Subcutaneous abdominal adipose tissue (tissue), 5 donors: ENCODE data around the gene NR3C1.
A peak's percentile ranks its signal among the peaks of the same experiment; 100 is the strongest.
"Not testable (repeated sequence)": the region's sequence is repeated elsewhere in the genome, so short reads cannot be mapped to it uniquely, and the experiment has no call there.

ENCODE experiments used
- H3K27ac ChIP-seq: one replicate; pipeline ENCODE4 v1.7.0; 2013; ENCODE audit warnings: low read depth, mild to moderate bottlenecking, inconsistent platforms, low read length, moderate library complexity
- H3K27me3 ChIP-seq, 5 donors: one replicate each; pipeline ENCODE4 v1.7.0; 2013; ENCODE audit warnings: low read length in 5 of 5, inconsistent platforms in 1 of 5; ENCODE audit not compliant: control insufficient read depth in 5 of 5, insufficient read depth in 4 of 5
- H3K36me3 ChIP-seq, 5 donors: one replicate each; pipeline ENCODE4 v1.7.0; 2013; ENCODE audit warnings: low read length in 5 of 5; ENCODE audit not compliant: control insufficient read depth in 5 of 5, insufficient read depth in 5 of 5
- H3K4me1 ChIP-seq, 5 donors: one replicate each; pipeline ENCODE4 v1.7.0; 2013; ENCODE audit warnings: low read length in 5 of 5, mild to moderate bottlenecking in 3 of 5, moderate library complexity in 1 of 5; ENCODE audit not compliant: control insufficient read depth in 5 of 5, insufficient read depth in 5 of 5
- H3K4me3 ChIP-seq, 5 donors: one replicate each; pipeline ENCODE4 v1.7.0; 2013; ENCODE audit warnings: low read length in 5 of 5, low read depth in 1 of 5
- H3K9ac ChIP-seq, 5 donors: one replicate each; pipeline ENCODE4 v1.7.0; 2013; ENCODE audit warnings: low read length in 5 of 5, mild to moderate bottlenecking in 4 of 5, moderate library complexity in 3 of 5
- H3K9me3 ChIP-seq, 5 donors: one replicate each; pipeline ENCODE4 v1.7.0; 2013; ENCODE audit warnings: low read length in 5 of 5; ENCODE audit not compliant: control insufficient read depth in 5 of 5
- donor health status: healthy.
- donor health status: healthy.
- donor health status: healthy.
- donor health status: healthy.
- donor health status: healthy.

The NR3C1 gene

GRCh38 chr5:143328589-143329220, 74.8 kb downstream of the NR3C1 start:
- Histone ChIP-seq H3K27ac (peak overlapping the region; percentile 69), H3K4me3 (no peak overlapping the region), H3K9ac (no peak overlapping the region), H3K27me3 (no peaks in the 10 kb centered on the region), H3K4me1 (peaks cover 0 to 31% (median 20%) of the 10 kb centered on the region in 5 donors), H3K36me3 (peaks cover 0 to 3% (median 0%) of the 10 kb centered on the region in 5 donors), H3K9me3 (no peaks in the 10 kb centered on the region)

DNA sequence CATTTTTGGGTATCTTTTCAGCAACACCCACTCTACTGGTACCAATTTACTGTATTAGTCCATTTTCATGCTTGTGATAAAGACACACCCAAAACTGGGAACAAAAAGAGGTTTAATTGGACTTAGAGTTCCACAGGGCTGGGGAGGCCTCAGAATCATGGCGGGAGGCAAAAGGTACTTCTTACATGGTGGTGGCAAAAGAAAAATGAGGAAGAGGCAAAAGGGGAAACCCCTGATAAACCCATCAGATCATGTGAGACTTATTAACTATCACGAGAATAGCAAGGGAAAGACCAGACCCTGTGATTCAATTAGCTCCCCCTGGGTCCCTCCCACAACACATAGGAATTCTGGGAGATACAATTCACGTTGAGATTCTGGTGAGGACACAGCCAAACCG, 78.4 kb downstream of the NR3C1 start:
- H3K9ac ChIP-seq, H3K9me3 ChIP-seq, H3K36me3 ChIP-seq, H3K4me3 ChIP-seq, H3K27me3 ChIP-seq: not testable (repeated sequence)
- Histone ChIP-seq H3K4me1 (peaks cover 4 to 47% (median 24%) of the 10 kb centered on the region in 5 donors), H3K27ac (peak overlapping the region; percentile 24)

- H3K4me1 ChIP-seq = peaks cover 4 to 44% (median 24%) of the 10 kb centered on the region in 5 donors
- H3K27ac ChIP-seq = peak overlapping the region; percentile 85
These were observed 80.4 kb downstream of the NR3C1 start for GRCh38 chr5:143322931-143323630.

DNA sequence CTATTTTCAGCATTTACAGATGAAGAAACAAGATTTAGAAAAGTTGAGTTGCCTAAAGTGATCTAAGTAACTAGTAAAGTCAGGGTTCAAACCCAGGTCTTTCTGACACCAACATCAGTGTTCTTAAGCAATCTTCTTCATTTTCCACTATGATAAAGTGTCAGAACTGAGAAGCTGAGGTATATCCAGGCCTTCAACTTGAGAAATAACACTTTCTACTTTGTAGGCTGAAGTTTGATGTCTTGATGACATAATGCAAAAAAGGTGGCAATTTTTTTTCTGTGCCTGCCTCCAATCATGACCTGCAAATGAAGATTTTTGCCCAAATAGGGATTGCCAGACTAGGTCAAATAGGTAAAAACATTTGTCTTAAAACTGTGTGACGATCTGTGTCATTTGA, 81.3 kb downstream of the NR3C1 start:
- Histone ChIP-seq H3K27ac (peak overlapping the region; percentile 85), H3K36me3 (no peaks in the 10 kb centered on the region), H3K4me1 (peaks cover 4 to 49% (median 28%) of the 10 kb centered on the region in 5 donors), H3K27me3 (no peaks in the 10 kb centered on the region), H3K4me3 (no peak overlapping the region), H3K9me3 (no peaks in the 10 kb centered on the region), H3K9ac (no peak overlapping the region)

More at GRCh38 chr5:143322931-143323630, 80.4 kb downstream of the NR3C1 start:
- H3K4me3 ChIP-seq, H3K36me3 ChIP-seq, H3K9me3 ChIP-seq, H3K27me3 ChIP-seq: not testable (repeated sequence)
- H3K9ac ChIP-seq = peak overlapping the region in 2 of 5 donors; percentile 13 to 35

DNA sequence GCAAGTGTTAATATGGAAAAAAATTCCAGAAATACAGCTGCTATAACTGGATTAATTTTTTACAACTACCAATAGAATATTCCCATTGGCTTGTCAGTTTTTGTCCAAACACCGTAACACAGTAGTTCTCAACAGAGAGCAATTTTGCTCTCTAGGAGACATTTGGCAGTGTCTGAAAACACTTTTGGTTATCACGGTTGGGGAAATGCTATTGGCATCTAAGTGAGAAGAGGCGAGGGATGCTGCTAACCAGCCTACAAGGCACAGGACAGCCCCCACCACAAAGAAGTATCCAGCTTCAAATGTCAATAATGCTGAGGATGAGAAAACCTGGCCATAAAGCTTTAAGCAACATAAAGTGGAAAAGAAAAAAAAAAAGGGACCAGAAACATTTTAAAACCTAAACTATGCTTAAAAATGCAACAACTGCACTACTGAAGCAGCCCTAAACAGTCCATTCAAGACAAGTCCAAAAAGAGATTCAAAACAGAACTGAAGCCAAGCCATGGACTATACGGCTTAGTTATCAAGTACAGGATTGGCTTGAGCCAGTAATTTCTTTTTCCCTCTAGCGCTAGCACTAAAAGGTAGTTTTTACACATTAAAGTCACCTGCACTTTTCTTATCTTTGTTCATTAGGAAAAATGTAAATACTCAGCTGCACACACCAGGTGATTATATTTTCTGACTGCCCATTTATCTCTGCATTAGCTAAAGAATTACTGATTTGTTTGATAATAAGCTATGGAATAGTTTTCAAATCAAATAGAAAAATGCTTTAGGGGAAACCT, 83.9 kb downstream of the NR3C1 start:
- no peaks in the 10 kb centered on the region for H3K9me3 ChIP-seq
- peak overlapping the region in 1 of 5 donors; percentile 28 for H3K9ac ChIP-seq
- no peak overlapping the region for H3K4me3 ChIP-seq
- peaks cover 6 to 70% (median 52%) of the 10 kb centered on the region in 5 donors for H3K4me1 ChIP-seq
- H3K36me3 ChIP-seq = no peaks in the 10 kb centered on the region
- peak overlapping the region; percentile 76 for H3K27ac ChIP-seq
- H3K27me3 ChIP-seq = no peaks in the 10 kb centered on the region

DNA sequence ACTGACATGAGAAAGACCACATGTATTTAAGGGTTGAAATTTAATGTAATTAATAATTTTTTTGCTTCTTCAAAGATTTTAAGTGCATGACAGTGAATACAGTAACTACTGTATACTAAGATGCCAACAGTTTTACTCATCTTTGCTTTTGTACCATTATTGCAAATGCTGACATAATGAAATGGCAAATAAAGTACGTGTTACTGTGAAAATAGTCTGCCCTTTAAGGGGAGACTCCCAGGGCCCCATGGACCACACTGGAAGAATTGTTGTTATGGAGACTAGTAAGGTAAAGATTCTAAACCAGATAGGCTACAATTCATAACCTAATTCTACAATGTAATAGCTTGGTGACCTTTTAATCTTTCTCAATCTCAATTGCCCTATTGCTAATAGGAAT, 84.7 kb downstream of the NR3C1 start:
- Histone ChIP-seq H3K27me3 (no peaks in the 10 kb centered on the region), H3K9me3 (no peaks in the 10 kb centered on the region), H3K4me1 (peaks cover 6 to 70% (median 48%) of the 10 kb centered on the region in 5 donors), H3K9ac (peak overlapping the region in 1 of 5 donors; percentile 28), H3K27ac (peak overlapping the region; percentile 76), H3K4me3 (no peak overlapping the region), H3K36me3 (no peaks in the 10 kb centered on the region)

DNA sequence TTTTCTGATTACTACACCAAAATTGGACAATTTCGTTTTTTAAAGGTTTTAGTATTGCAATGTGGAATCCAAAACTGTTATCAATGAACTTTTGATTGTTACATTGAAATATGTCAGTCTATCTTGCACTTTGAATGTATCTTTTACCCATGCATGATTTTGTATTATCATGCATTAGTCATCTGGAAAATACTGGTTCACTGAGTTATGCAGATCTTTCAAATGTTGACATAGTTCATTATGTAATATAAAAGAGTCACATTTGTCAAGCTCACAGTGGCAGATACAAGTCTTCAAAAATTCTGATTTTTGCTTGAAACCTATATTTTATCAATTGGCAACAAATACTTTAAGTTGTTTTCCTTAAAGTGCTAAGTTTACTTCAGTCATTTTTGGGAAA, 85.2 kb downstream of the NR3C1 start:
- no peaks in the 10 kb centered on the region for H3K9me3 ChIP-seq
- peaks cover 6 to 69% (median 46%) of the 10 kb centered on the region in 5 donors for H3K4me1 ChIP-seq
- H3K36me3 ChIP-seq = peaks cover 1 to 3% (median 1%) of the 10 kb centered on the region in 5 donors
- H3K4me3 ChIP-seq = no peak overlapping the region
- no peak overlapping the region for H3K9ac ChIP-seq
- no peaks in the 10 kb centered on the region for H3K27me3 ChIP-seq
- peak overlapping the region; percentile 76 for H3K27ac ChIP-seq

DNA sequence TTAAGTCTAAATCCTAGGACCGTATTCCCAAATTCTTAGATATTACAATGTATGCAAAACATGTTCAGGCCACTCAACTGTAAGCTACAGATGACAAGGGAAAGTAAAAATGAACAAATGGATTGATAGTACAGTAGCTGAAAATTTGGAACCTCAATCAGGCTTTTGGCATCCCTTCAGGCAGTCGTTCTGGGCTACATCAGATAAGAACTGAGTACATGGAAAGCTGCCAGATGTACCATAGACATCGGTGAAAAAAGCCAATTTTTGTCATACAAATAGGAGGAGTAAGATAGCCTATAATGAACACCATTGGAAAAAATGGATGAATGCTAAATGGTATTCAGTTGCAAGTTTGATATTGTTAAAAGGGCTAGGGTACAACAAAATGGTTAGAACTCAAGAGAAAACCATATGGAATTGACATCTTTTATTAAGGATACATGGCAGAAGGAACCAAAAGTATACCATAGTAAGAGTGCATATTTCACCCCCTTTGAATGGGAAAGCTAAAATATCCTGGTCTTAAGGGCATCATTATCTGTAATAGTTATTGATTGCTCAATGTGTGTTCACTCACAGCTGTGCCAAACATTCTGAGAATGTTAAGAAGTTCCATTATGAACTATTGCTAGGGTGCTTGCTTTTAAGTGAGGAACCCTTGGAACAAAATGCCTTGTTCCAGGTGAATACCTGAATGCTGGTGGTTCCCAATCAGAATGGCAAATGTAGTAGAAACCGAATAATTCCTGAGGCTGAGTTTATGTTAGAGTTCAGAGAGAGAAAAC, 86.4 kb downstream of the NR3C1 start:
- peak overlapping the region in 1 of 5 donors; percentile 5 for H3K9ac ChIP-seq
- peaks cover 11 to 15% (median 12%) of the 10 kb centered on the region in 5 donors for H3K36me3 ChIP-seq
- peak overlapping the region; percentile 76 for H3K27ac ChIP-seq
- H3K9me3 ChIP-seq = no peaks in the 10 kb centered on the region
- no peak overlapping the region for H3K4me3 ChIP-seq
- peaks cover 2 to 56% (median 42%) of the 10 kb centered on the region in 5 donors for H3K4me1 ChIP-seq
- no peaks in the 10 kb centered on the region for H3K27me3 ChIP-seq

GRCh38 chr5:143316337-143316736, 87.1 kb downstream of the NR3C1 start:
- H3K4me1 ChIP-seq = peaks cover 2 to 54% (median 42%) of the 10 kb centered on the region in 5 donors
- H3K9me3 ChIP-seq = no peaks in the 10 kb centered on the region

More at GRCh38 chr5:143316337-143316736, 87.1 kb downstream of the NR3C1 start:
- Histone ChIP-seq H3K27me3 (no peaks in the 10 kb centered on the region), H3K36me3 (peaks cover 14 to 22% (median 18%) of the 10 kb centered on the region in 5 donors), H3K27ac (peak overlapping the region; percentile 76), H3K4me3 (no peak overlapping the region), H3K9ac (peak overlapping the region in 2 of 5 donors; percentile 5 to 37)
